IPS-NIHi7 (cell line): ENCODE measurements around the gene IFNA17.
A peak's percentile ranks its signal among the peaks of the same experiment; 100 is the strongest.
"Not testable (repeated sequence)": the region's sequence is repeated elsewhere in the genome, so short reads cannot be mapped to it uniquely, and the experiment has no call there.

Experiments
- DNase-seq: peaks from one replicate; pipeline ENCODE4 v3.0.0; 2012; ENCODE audit warnings: mixed read lengths; ENCODE audit errors: extremely low spot score

Gene IFNA17

DNA sequence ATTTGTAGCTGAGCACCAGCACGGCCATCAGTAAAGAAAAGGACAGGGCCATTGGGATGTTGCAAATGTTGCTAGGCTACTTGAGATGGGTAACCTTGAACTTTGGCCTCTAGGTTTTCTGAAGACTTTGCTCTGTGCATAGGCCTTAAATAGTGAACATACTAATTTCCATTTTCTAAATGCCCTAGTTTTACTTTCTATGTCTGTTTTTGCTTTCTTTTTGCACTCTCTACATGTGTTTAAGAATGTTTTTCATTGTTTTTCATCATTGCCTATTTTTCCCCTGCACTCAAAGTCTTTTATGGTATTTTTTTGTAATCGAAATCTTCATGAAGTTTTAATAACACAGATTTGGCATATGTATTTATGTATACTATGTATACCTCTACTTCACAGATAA, at the start of gene IFNA17:
Gene IFNA17 (minus strand): TSS at position 101 of the 400 bp plus-strand sequence. CDS start 49 bp downstream, at position 52.
- no peak for DNase-seq

GRCh38 chr9:21268347-21268657, 40.3 kb upstream of the IFNA17 start:
- no peak for DNase-seq

GRCh38 chr9:21267485-21268346, 39.7 kb upstream of the IFNA17 start:
- no peak for DNase-seq

GRCh38 chr9:21266733-21267484, 38.9 kb upstream of the IFNA17 start:
- no peak for DNase-seq

DNA sequence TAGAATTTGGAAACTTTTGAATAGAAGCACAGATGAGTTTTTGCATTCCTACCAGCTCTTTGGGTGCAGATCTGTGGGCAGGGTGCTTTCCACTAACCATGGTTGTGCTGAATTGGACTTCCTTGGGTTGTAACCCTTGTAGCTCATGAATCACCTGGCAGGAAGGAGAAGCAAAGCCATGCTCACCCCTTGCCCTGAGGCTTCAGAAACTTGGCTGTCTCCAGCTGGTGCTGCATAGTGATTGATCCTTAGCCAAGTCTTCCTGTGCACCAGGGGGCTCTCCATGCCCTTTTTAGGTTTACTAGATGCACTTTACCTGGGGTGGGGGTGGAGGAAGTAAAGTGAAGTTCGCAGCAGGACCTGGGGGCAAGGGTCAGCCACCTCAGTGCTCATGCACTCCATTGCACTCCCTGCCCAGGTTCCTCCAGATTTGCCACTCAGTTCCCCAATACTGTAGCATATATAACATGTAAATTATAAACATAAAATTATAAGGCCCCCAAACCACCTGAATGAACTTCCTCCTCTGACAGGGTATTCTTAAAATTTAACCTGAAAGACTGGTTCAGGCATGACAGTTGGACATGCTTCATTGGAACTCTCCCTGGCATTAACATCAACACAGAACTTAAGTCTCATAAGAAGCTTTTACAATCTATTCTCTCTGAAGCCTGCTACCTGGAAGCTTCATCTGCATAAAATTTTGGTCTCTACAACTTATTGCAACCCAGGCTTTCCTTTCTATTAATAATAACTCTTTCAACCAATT, 37.6 kb upstream of the IFNA17 start:
- peak; percentile 14 for DNase-seq

GRCh38 chr9:21255538-21256212, 27.7 kb upstream of the IFNA17 start:
- no peak for DNase-seq

- DNase-seq, result peak; percentile 42
Measured at GRCh38 chr9:21252721-21253547, 24.9 kb upstream of the IFNA17 start.

DNA sequence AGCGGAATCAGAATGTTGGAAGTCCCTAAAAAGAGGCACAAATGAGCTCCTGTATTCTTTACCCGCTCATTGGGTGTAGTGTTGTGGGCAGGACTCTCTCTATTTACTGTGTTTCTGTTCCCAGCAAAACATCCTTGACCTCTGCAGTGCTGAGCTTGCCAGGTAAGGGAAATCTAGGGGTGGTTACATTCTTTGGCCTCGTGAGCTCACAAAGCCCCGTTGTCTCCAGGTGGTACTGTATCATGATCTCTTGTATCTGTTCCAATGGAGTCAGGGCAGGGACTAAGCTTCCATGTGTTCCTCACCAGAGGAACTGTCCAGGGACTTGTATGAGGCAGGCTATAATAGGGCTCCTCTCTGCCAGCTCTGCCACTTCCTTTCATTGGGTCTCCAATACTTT, 23.6 kb upstream of the IFNA17 start:
- DNase-seq, result no peak

GRCh38 chr9:21251190-21251589, 23.2 kb upstream of the IFNA17 start:
- no peak for DNase-seq

GRCh38 chr9:21244836-21245235, 16.8 kb upstream of the IFNA17 start:
- no peak for DNase-seq

GRCh38 chr9:21239911-21240310, 11.9 kb upstream of the IFNA17 start, which contains the start of gene IFNA14:
Gene IFNA14 (minus strand): TSS chr9:21240005. CDS start chr9:21239935, 70 bp downstream.
- DNase-seq, result no peak

DNA sequence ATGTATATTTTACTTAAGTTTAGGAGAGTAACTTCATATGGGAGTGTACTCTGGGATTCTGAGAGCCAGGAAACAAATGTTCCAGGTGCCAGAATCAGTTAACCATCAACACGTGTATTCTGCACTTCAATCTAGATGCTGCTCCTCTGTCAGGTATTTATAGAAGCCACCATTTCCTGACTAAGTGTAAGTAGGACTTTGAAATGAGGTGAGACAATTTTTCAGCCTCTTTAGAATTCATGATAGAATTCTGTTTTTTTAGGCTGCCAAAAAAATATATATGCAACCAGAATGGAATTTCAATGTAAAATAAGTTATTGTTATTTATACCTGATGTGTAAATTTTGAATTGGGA, 8.3 kb upstream of the IFNA17 start:
- DNase-seq, result not testable (repeated sequence)

- peak; percentile 56 for DNase-seq
Measured at GRCh38 chr9:21235468-21236359, 7.7 kb upstream of the IFNA17 start.

GRCh38 chr9:21234153-21234687, 6.2 kb upstream of the IFNA17 start:
- no peak for DNase-seq

GRCh38 chr9:21233258-21233657, 5.2 kb upstream of the IFNA17 start:
- DNase-seq, result no peak

DNA sequence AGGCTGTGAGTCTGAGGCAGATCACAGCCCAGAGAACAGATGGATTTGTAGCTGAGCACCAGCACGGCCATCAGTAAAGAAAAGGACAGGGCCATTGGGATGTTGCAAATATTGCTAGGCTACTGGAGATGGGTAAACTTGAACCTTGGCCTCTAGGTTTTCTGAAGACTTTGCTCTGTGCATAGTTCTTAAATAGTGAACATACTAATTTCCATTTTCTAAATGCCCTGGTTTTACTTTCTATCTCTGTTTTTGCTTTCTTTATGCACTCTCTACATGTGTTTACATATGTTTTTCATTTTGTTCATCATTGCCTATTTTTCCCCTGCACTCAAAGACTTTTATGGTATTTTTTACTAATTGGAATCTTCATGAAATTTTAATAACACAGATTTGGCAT, 10.8 kb downstream of the IFNA17 start, which contains the start of gene IFNA16:
Gene IFNA16 (minus strand): TSS at position 101 of the 400 bp plus-strand sequence. CDS start 6 bp downstream, at position 95.
- not testable (repeated sequence) for DNase-seq

- peak; percentile 14 for DNase-seq
Measured at GRCh38 chr9:21213411-21214326, 14.4 kb downstream of the IFNA17 start.

DNA sequence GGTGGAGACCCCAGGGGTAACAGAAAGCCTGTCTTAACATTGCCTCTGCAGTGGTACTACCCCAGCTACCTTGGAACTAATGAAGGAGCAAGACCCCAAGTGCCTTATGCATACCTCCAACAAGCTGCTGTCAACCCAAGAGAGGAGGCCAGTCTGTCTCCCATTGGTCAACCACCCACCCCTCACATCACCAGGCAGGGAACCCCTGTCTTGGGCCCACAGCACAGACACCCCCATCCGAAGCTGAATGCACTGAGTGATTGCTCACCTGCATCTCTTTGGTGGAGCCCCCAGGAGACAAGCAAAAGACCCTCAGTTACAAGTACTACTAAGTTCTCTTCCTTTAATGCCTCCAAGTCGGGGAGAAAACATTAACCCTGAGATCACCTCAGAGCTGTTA, 15.9 kb downstream of the IFNA17 start:
- not testable (repeated sequence) for DNase-seq
